Cardiac septum (tissue), 1 donor: ENCODE results near the gene ITGBL1. TPM values are rescaled to one million over a fixed set of nuclear protein-coding genes. Genes with fewer than 3 reads are reported as not detected.

Source experiments
- DNase-seq: peaks from one replicate; pipeline ENCODE4 v3.0.0-alpha.2; 2020; ENCODE audit warnings: low spot score
- intact Hi-C: fragments of 100-400 bp; cut with DNase I; formaldehyde crosslinking; loops from one replicate; pipeline ENCODE4 v1.14.0; 2022
- total RNA-seq: library from RNA; stranded (reverse); fragmentation: NEBNext Ultra II Directional; extraction: Animal tissue kit (Norgen Biotek cat#: 25700); gene quantifications from one replicate; pipeline ENCODE4 v1.2.1, GENCODE V29; 2021
- donor health status: DM: no; HTN: no; CAD: no.

ITGBL1 gene
- total RNA-seq, 1 donor from 2014 or later = 9.2 TPM

- DNase-seq = no peak
- intact Hi-C loops = no loop called here
These were observed 2.4 kb upstream of the ITGBL1 start for GRCh38 chr13:101449790-101450748.

- intact Hi-C loops = no loop called here
- DNase-seq = no peak
These were observed 1.7 kb upstream of the ITGBL1 start for GRCh38 chr13:101450749-101451130.

- DNase-seq = no peak
- intact Hi-C loops = no loop called here
These were observed 834 bp upstream of the ITGBL1 start for GRCh38 chr13:101451641-101452040.

GRCh38 chr13:101453784-101454201, 1.3 kb downstream of the ITGBL1 start:
- DNase-seq = no peak
- intact Hi-C loops = no loop called here

- intact Hi-C loops = no loop called here
- no peak for DNase-seq
These were observed 2.3 kb downstream of the ITGBL1 start for GRCh38 chr13:101454767-101455166.

- no peak for DNase-seq
- intact Hi-C loops = no loop called here
These were observed 3.4 kb downstream of the ITGBL1 start for GRCh38 chr13:101455863-101456262.

GRCh38 chr13:101457176-101457575, 4.7 kb downstream of the ITGBL1 start:
- DNase-seq = no peak
- intact Hi-C loops = no loop called here

- intact Hi-C loops = no loop called here
- no peak for DNase-seq
These were observed 13.4 kb downstream of the ITGBL1 start for GRCh38 chr13:101465877-101466276.

GRCh38 chr13:101467415-101467814, 14.9 kb downstream of the ITGBL1 start:
- intact Hi-C loops = no loop called here
- no peak for DNase-seq

GRCh38 chr13:101473458-101473857, 21.0 kb downstream of the ITGBL1 start:
- DNase-seq = no peak
- intact Hi-C loops = no loop called here

- intact Hi-C loops = no loop called here
- no peak for DNase-seq
These were observed 22.0 kb downstream of the ITGBL1 start for GRCh38 chr13:101474419-101474957.

- intact Hi-C loops = no loop called here
- no peak for DNase-seq
These were observed 23.1 kb downstream of the ITGBL1 start for GRCh38 chr13:101475536-101475935.

- intact Hi-C loops = no loop called here
- no peak for DNase-seq
These were observed 28.9 kb downstream of the ITGBL1 start for GRCh38 chr13:101481421-101481820.

GRCh38 chr13:101486708-101487437, 34.4 kb downstream of the ITGBL1 start:
- intact Hi-C loops = no loop called here

GRCh38 chr13:101487438-101487830, 35.0 kb downstream of the ITGBL1 start:
- DNase-seq = no peak
- intact Hi-C loops = no loop called here

More at GRCh38 chr13:101486708-101487437, 34.4 kb downstream of the ITGBL1 start:
- DNase-seq = no peak

- no peak for DNase-seq
- intact Hi-C loops = no loop called here
These were observed 36.3 kb downstream of the ITGBL1 start for GRCh38 chr13:101488734-101489133.

- intact Hi-C loops = no loop called here
- DNase-seq = no peak
These were observed 37.3 kb downstream of the ITGBL1 start for GRCh38 chr13:101489643-101490405.

GRCh38 chr13:101490406-101491015, 38.0 kb downstream of the ITGBL1 start:
- intact Hi-C loops = no loop called here
- no peak for DNase-seq

GRCh38 chr13:101492251-101492910, 39.9 kb downstream of the ITGBL1 start:
- intact Hi-C loops = no loop called here
- DNase-seq = no peak
